HCT116 (cell line): Measurements from ENCODE around the gene RPL13. TPM values are rescaled to one million over a fixed set of nuclear protein-coding genes. Genes with fewer than 3 reads are reported as not detected.

Source experiments
- ATAC-seq: fragments of 200-7000 bp; cut with Tn5 transposase; 2 replicates; pipeline ENCODE4 v1.9.1; 2020; ENCODE audit warnings: mild to moderate bottlenecking, moderate library complexity
- BruUV-seq: library from RNA; stranded (reverse); fragments of 400-500 nt; replicated peaks from 2 replicates; lab custom pipeline; 2021; lab: Mats Ljungman, UMichigan
- CTCF ChIA-PET: fragments of 300-600 bp; sonication (Branson Sonifier 250); formaldehyde crosslinking; loops from one replicate; lab custom pipeline; 2021; ENCODE audit warnings: antibody characterized with exemption; lab: Charles Lee
- POLR2A ChIA-PET: fragments of 300-600, 350-600 bp; sonication (Branson Sonifier 250); formaldehyde crosslinking; loops from one replicate; lab custom pipeline; 2021; ENCODE audit warnings: antibody characterized with exemption; lab: Charles Lee
- RAD21 ChIA-PET, 2 experiments: fragments of 300-600 bp; sonication (Branson Sonifier 250); formaldehyde crosslinking; loops; one replicate each; lab custom pipeline; 2023; ENCODE audit warnings: low total read pairs in 2 of 2; ENCODE audit not compliant: uncharacterized antibody in 2 of 2, unreplicated experiment in 2 of 2, low non-redundant PET in 1 of 2; lab: Charles Lee
- DNase-seq: peaks from one replicate; pipeline ENCODE4 v3.0.0-alpha.2; 2010; ENCODE audit warnings: low read depth, low spot score
- H2AFZ ChIP-seq: fragments of 200-600 bp; shearing (Covaris generic), sonication (generic); 2 replicates; pipeline ENCODE4 v1.6.1; 2017; ENCODE audit warnings: low read depth, mixed run types, mixed read lengths, antibody characterized with exemption, low read length; ENCODE audit not compliant: poor library complexity, severe bottlenecking
- H3K27ac ChIP-seq: 2 replicates; pipeline ENCODE4 v1.5.1; 2012; ENCODE audit warnings: low read depth, low read length
- H3K27me3 ChIP-seq: fragments of 200-600 bp; sonication (generic); 2 replicates; pipeline ENCODE4 v1.6.1; 2016; ENCODE audit warnings: mixed run types, low read length, mixed read lengths; ENCODE audit not compliant: insufficient read depth
- H3K36me3 ChIP-seq, 2 experiments: fragments of 200-500 bp in 1 of 2; fragments of 200-600 bp in 1 of 2; sonication (Bioruptor generic) in 1 of 2; sonication (generic) in 1 of 2; 2 replicates each; pipeline versions ENCODE4 v1.5.1 to v1.6.1; 2014 to 2016; ENCODE audit warnings: low read length in 2 of 2, inconsistent platforms in 1 of 2, mixed read lengths in 1 of 2, mixed run types in 1 of 2; ENCODE audit not compliant: insufficient read depth in 2 of 2, control insufficient read depth in 1 of 2
- H3K4me1 ChIP-seq, 2 experiments: fragments of 200-600 bp in 1 of 2; sonication (generic) in 1 of 2; 2 replicates each; pipeline versions ENCODE4 v1.5.1 to v1.6.1; 2012 to 2017; ENCODE audit warnings: low read length in 2 of 2, inconsistent platforms in 1 of 2, mild to moderate bottlenecking in 1 of 2, mixed read lengths in 1 of 2, mixed run types in 1 of 2, moderate library complexity in 1 of 2; ENCODE audit not compliant: insufficient read depth in 2 of 2, control insufficient read depth in 1 of 2
- H3K4me2 ChIP-seq: fragments of 200-600 bp; sonication (generic); 2 replicates; pipeline ENCODE4 v1.6.1; 2017; ENCODE audit warnings: mixed run types, low read length, mixed read lengths
- H3K4me3 ChIP-seq, 2 experiments: fragments of 200-600 bp in 1 of 2; sonication (generic) in 1 of 2; replicated peaks in 1 of 2; 2 replicates each; pipeline ENCODE4 v1.5.1; 2011 to 2016; ENCODE audit warnings: low read length in 2 of 2, control low read depth in 1 of 2, low read depth in 1 of 2, mild to moderate bottlenecking in 1 of 2, mixed read lengths in 1 of 2, mixed run types in 1 of 2
- H3K79me2 ChIP-seq: fragments of 200-600 bp; sonication (generic); 2 replicates; pipeline ENCODE4 v1.6.1; 2017; ENCODE audit warnings: mild to moderate bottlenecking, mixed run types, low read length, moderate library complexity, mixed read lengths; ENCODE audit not compliant: insufficient read depth
- H3K9ac ChIP-seq: fragments of 200-600 bp; sonication (generic); 2 replicates; pipeline ENCODE4 v1.6.1; 2016; ENCODE audit warnings: low read length, mixed read lengths
- H3K9me2 ChIP-seq: fragments of 200-600 bp; sonication (generic), shearing (Covaris generic); 2 replicates; pipeline ENCODE4 v1.6.1; 2017; ENCODE audit warnings: mixed run types, mild to moderate bottlenecking, moderate library complexity; ENCODE audit not compliant: insufficient read depth
- H3K9me3 ChIP-seq, 2 experiments: fragments of 200-500 bp in 1 of 2; fragments of 200-600 bp in 1 of 2; sonication (Bioruptor generic) in 1 of 2; sonication (generic) in 1 of 2; 2 replicates each; pipeline ENCODE4 v1.6.1; 2014 to 2017; ENCODE audit warnings: low read length in 2 of 2, mixed read lengths in 2 of 2, inconsistent platforms in 1 of 2, low read depth in 1 of 2, mild to moderate bottlenecking in 1 of 2, mixed run types in 1 of 2, moderate library complexity in 1 of 2; ENCODE audit not compliant: control insufficient read depth in 1 of 2, insufficient read depth in 1 of 2
- H4K20me1 ChIP-seq: fragments of 200-600 bp; sonication (generic), shearing (Covaris generic); 2 replicates; pipeline ENCODE4 v1.6.1; 2017; ENCODE audit warnings: mixed run types, mild to moderate bottlenecking, moderate library complexity; ENCODE audit not compliant: insufficient read depth
- ATF3 ChIP-seq: IDR thresholded peaks from 2 replicates; pipeline ENCODE4 v1.6.1; 2012
- CBX3 ChIP-seq: IDR thresholded peaks from 2 replicates; pipeline ENCODE4 v1.6.1; 2012; ENCODE audit warnings: low read depth
- CEBPB ChIP-seq: IDR thresholded peaks from 2 replicates; pipeline ENCODE4 v1.6.1; 2012; ENCODE audit warnings: low read depth
- EGR1 ChIP-seq: IDR thresholded peaks from 2 replicates; pipeline ENCODE4 v1.6.1; 2012; ENCODE audit warnings: low read depth
- EZH2phosphoT487 ChIP-seq: fragments of 200-600 bp; IDR thresholded peaks from 2 replicates; pipeline ENCODE4 v1.6.1; 2018; ENCODE audit warnings: antibody characterized with exemption, borderline replicate concordance
- FOSL1 ChIP-seq: IDR thresholded peaks from 2 replicates; pipeline ENCODE4 v1.6.1; 2012; ENCODE audit warnings: low read depth
- POLR2A ChIP-seq: IDR thresholded peaks from 2 replicates; pipeline ENCODE4 v1.7.0; 2011; ENCODE audit warnings: borderline replicate concordance; ENCODE audit not compliant: insufficient read depth, insufficient read length; ENCODE audit errors: extremely low read depth
- POLR2AphosphoS5 ChIP-seq: IDR thresholded peaks from 2 replicates; pipeline ENCODE4 v1.6.1; 2011; ENCODE audit warnings: mild to moderate bottlenecking, low read depth, low read length, moderate library complexity
- REST ChIP-seq: IDR thresholded peaks from 2 replicates; pipeline ENCODE4 v1.6.1; 2012; ENCODE audit warnings: low read depth
- SP1 ChIP-seq: IDR thresholded peaks from 2 replicates; pipeline ENCODE4 v1.6.1; 2012; ENCODE audit warnings: low read depth
- SRF ChIP-seq: IDR thresholded peaks from 2 replicates; pipeline ENCODE4 v1.6.1; 2012; ENCODE audit warnings: low read depth
- YY1 ChIP-seq: IDR thresholded peaks from 2 replicates; pipeline ENCODE4 v1.6.1; 2011; ENCODE audit warnings: low read length, low read depth, moderate library complexity, mild to moderate bottlenecking; ENCODE audit not compliant: insufficient replicate concordance; ENCODE audit errors: extremely low read depth
- ZFX ChIP-seq: fragments of 450-650 bp; IDR thresholded peaks from 2 replicates; pipeline ENCODE4 v1.6.1; 2017
- ZNF274 ChIP-seq: fragments of 200-500 bp; sonication (Bioruptor generic); IDR thresholded peaks from 2 replicates; pipeline ENCODE4 v1.6.1; 2014; ENCODE audit warnings: mild to moderate bottlenecking, low read depth, low read length, inconsistent platforms
- intact Hi-C: fragments of 100-400 bp; cut with micrococcal nuclease; formaldehyde crosslinking; loops from 2 replicates; pipeline ENCODE4 v1.10.0; 2022
- total RNA-seq: library from RNA; stranded (reverse); gene quantifications from one replicate; pipeline ENCODE4 v1.2.1, GENCODE V29; 2021; ENCODE audit not compliant: unreplicated experiment
- TF ChIP-seq, protein P1 (sequence below): IDR thresholded peaks from 2 replicates; pipeline ENCODE4 v1.6.1; 2011; ENCODE audit warnings: mild to moderate bottlenecking, low read length, moderate library complexity; ENCODE audit not compliant: insufficient replicate concordance; ENCODE audit errors: extremely low read depth
- TF ChIP-seq, protein P2 (sequence below), 3 experiments: fragments of 200-600 bp in 1 of 3; sonication (generic) in 1 of 3; IDR thresholded peaks in 2 of 3; conservative IDR thresholded peaks in 1 of 3; 2 replicates each; pipeline ENCODE4 v1.5.1; 2012 to 2017; ENCODE audit warnings: low read depth in 2 of 3, low read length in 2 of 3, antibody characterized with exemption in 1 of 3, borderline replicate concordance in 1 of 3, control low read depth in 1 of 3, mild to moderate bottlenecking in 1 of 3, mixed read lengths in 1 of 3, mixed run types in 1 of 3, moderate library complexity in 1 of 3; ENCODE audit not compliant: insufficient read depth in 1 of 3

RPL13 gene
- total RNA-seq, 1 experiment from 2014 or later: 4,404 TPM

DNA sequence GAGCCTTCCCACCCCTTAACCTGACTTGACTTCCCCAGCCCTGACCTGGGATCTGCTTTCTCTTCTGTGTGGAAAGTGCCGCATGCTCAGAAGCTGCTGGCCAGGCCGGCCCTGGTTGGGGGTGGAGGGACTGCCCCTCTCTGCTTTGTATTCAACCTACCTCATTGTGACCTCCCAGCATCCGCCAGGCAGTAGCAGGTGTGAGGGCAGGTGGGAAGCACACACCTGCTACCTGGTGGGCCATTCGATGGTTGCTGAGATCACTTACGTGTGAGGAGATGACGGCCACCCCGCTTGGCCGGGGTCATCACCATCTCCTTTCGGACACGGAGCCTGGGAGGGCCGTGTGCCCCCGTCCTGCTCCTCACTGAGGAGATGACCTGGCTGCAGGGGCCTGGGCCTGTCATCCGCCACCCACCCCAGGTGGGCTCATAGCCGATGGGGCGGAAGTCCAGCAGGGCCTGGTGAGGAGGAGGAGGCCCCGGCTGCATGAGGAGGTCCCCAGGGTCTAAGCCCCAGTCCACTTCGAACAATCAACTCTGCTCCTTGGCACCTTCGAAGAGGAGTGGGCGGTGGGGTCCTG lies 22.2 kb downstream of the RPL13 start:
- no TSS peak for BruUV-seq
- H2AFZ ChIP-seq: no peak overlapping the region
- peak overlapping the region; percentile 45; the same call in 1 of the 2 replicates for H3K27ac ChIP-seq
- POLR2A ChIA-PET: no interaction called here
- intact Hi-C loops: no loop called here
- 0 out of 2 replicates have a peak overlapping the region, but pooled peaks have one; percentile 44 for H3K9ac ChIP-seq
- peaks cover 0 to 4% of the 10 kb centered on the region in 2 experiments; a peak in 1 of 4 replicates for H3K9me3 ChIP-seq
- CTCF ChIA-PET: no interaction called here
- ATAC-seq (no peak), DNase-seq (no peak)
- peaks cover 13 to 38% of the 10 kb centered on the region in 2 experiments for H3K4me1 ChIP-seq
- H3K79me2 ChIP-seq: peaks cover 35% of the 10 kb centered on the region
- no peak overlapping the region for H3K4me2 ChIP-seq
- H3K4me3 ChIP-seq: no peak overlapping the region
- no peaks in the 10 kb centered on the region for H3K9me2 ChIP-seq
- RAD21 ChIA-PET: no interaction called here
- H3K36me3 ChIP-seq: peaks cover 24 to 76% of the 10 kb centered on the region in 2 experiments
- no peaks in the 10 kb centered on the region for H3K27me3 ChIP-seq
- H4K20me1 ChIP-seq: no peaks in the 10 kb centered on the region; the same call in 1 of the 2 replicates
- no peak for TF ChIP-seq ZNF274
- TF ChIP-seq EZH2phosphoT487: no peak
- TF ChIP-seq ATF3: no peak
- TF ChIP-seq, protein P1, sequence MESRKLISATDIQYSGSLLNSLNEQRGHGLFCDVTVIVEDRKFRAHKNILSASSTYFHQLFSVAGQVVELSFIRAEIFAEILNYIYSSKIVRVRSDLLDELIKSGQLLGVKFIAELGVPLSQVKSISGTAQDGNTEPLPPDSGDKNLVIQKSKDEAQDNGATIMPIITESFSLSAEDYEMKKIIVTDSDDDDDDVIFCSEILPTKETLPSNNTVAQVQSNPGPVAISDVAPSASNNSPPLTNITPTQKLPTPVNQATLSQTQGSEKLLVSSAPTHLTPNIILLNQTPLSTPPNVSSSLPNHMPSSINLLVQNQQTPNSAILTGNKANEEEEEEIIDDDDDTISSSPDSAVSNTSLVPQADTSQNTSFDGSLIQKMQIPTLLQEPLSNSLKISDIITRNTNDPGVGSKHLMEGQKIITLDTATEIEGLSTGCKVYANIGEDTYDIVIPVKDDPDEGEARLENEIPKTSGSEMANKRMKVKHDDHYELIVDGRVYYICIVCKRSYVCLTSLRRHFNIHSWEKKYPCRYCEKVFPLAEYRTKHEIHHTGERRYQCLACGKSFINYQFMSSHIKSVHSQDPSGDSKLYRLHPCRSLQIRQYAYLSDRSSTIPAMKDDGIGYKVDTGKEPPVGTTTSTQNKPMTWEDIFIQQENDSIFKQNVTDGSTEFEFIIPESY: no peak
- TF ChIP-seq CEBPB: no peak
- no peak for TF ChIP-seq SRF
- no peak for TF ChIP-seq FOSL1
- TF ChIP-seq YY1: no peak
- no peak for TF ChIP-seq EGR1
- no peak for TF ChIP-seq POLR2AphosphoS5
- no peak for TF ChIP-seq POLR2A
- no peak for TF ChIP-seq ZFX
- TF ChIP-seq REST: no peak
- TF ChIP-seq SP1: no peak
- TF ChIP-seq, protein P2, sequence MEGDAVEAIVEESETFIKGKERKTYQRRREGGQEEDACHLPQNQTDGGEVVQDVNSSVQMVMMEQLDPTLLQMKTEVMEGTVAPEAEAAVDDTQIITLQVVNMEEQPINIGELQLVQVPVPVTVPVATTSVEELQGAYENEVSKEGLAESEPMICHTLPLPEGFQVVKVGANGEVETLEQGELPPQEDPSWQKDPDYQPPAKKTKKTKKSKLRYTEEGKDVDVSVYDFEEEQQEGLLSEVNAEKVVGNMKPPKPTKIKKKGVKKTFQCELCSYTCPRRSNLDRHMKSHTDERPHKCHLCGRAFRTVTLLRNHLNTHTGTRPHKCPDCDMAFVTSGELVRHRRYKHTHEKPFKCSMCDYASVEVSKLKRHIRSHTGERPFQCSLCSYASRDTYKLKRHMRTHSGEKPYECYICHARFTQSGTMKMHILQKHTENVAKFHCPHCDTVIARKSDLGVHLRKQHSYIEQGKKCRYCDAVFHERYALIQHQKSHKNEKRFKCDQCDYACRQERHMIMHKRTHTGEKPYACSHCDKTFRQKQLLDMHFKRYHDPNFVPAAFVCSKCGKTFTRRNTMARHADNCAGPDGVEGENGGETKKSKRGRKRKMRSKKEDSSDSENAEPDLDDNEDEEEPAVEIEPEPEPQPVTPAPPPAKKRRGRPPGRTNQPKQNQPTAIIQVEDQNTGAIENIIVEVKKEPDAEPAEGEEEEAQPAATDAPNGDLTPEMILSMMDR (IDR thresholded peaks at IDR 0.05 in 2 of 3, conservative IDR thresholded peaks at IDR 0.05 in 1 of 3; ENCODE audit: borderline replicate concordance in 1 of 3, insufficient read depth in 1 of 3, low read depth in 2 of 3, low read length in 2 of 3): no peak
- TF ChIP-seq CBX3: no peak
